ENCODE data around the gene ZNF254. TPM values are rescaled to one million over a fixed set of nuclear protein-coding genes. Genes with fewer than 3 reads are reported as not detected.
"Not testable (repeated sequence)": the region's sequence is repeated elsewhere in the genome, so short reads cannot be mapped to it uniquely, and the experiment has no call there.

Gene ZNF254
- total RNA-seq, 2 experiments from 2014 or later: 13.4 to 14.0 TPM

DNA sequence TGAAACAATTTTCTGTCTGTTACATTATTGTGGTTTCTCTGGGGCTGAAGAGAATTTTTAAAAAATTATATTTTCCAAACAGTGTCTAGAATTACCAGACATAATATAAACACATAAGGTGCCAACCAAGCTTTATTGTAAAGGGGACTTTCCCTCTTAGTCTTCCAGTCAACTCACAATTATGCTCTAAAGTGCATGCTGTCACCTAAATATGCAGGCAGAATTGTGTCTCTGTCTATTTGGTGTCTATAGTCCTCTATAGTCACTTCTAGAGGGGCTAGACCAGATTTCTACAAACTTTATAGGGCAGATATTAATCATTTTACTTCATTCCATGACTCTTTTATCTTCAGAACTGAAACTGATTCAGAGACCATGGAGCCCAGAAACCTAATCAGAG is 12.8 kb downstream of the ZNF254 start:
- H3K4me1 ChIP-seq (ENCODE audit: insufficient read depth, low read length): no peaks in the 10 kb centered on the region
- ATAC-seq (ENCODE audit: poor library complexity) (no peak), DNase-seq (no peak)
- no peak overlapping the region for H3K27ac ChIP-seq (ENCODE audit: low read depth in 1 of 2, low read length in 2 of 2)
- no peak overlapping the region for H3K4me3 Mint-ChIP-seq
- H3K27me3 Mint-ChIP-seq: no peaks in the 10 kb centered on the region
- ChIA-PET POLR2A (no interaction called here), CTCF (no interaction called here)
- peaks cover 11% of the 10 kb centered on the region for H3K9me3 Mint-ChIP-seq
- H3K27ac Mint-ChIP-seq: no peak overlapping the region
- intact Hi-C loops (cut with DNase I, micrococcal nuclease): no loop called here
- TF ChIP-seq, protein P1, sequence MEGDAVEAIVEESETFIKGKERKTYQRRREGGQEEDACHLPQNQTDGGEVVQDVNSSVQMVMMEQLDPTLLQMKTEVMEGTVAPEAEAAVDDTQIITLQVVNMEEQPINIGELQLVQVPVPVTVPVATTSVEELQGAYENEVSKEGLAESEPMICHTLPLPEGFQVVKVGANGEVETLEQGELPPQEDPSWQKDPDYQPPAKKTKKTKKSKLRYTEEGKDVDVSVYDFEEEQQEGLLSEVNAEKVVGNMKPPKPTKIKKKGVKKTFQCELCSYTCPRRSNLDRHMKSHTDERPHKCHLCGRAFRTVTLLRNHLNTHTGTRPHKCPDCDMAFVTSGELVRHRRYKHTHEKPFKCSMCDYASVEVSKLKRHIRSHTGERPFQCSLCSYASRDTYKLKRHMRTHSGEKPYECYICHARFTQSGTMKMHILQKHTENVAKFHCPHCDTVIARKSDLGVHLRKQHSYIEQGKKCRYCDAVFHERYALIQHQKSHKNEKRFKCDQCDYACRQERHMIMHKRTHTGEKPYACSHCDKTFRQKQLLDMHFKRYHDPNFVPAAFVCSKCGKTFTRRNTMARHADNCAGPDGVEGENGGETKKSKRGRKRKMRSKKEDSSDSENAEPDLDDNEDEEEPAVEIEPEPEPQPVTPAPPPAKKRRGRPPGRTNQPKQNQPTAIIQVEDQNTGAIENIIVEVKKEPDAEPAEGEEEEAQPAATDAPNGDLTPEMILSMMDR (IDR thresholded peaks at IDR 0.05): no peak
- no peak overlapping the region for H3K4me3 ChIP-seq (ENCODE audit: low read length)
- H3K36me3 ChIP-seq (ENCODE audit: insufficient read depth, low read length): peaks cover 13% of the 10 kb centered on the region
- H3K27me3 ChIP-seq (ENCODE audit: control insufficient read depth in 1 of 2, insufficient read depth in 2 of 2, low read length in 2 of 2): no peaks in the 10 kb centered on the region
- H3K9me3 ChIP-seq (ENCODE audit: control insufficient read depth in 1 of 2, insufficient read depth in 1 of 2, low read length in 2 of 2): peaks cover 6 to 22% of the 10 kb centered on the region in 2 experiments
- H3K36me3 Mint-ChIP-seq (ENCODE audit: low read depth): peaks cover 90% of the 10 kb centered on the region
- peaks cover 33% of the 10 kb centered on the region for H3K4me1 Mint-ChIP-seq (ENCODE audit: low read depth)

DNA sequence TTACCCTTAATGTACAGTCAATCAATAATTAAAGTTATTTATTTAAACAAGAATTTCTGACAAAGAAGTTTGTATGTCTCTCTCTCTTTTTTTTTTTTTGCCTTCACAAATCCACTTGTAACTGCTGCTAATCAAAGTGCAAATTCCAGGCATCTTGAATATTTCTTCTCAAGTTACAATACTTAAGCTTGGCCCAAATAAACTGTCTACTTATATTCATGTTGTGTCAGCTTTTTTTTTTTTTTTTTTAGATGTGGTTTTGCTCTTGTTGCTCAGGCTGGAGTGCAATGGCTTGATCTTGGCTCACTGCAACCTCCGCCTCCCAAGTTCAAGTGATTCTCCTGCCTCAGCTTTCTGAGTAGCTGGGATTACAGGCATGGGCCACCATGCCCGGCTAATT is 13.6 kb downstream of the ZNF254 start:
- H3K27me3 ChIP-seq (ENCODE audit: control insufficient read depth in 1 of 2, insufficient read depth in 2 of 2, low read length in 2 of 2); intact Hi-C loops (cut with DNase I, micrococcal nuclease); H3K4me1 ChIP-seq (ENCODE audit: insufficient read depth, low read length); H3K27me3 Mint-ChIP-seq; H3K27ac Mint-ChIP-seq; H3K4me3 Mint-ChIP-seq; H3K4me3 ChIP-seq (ENCODE audit: low read length); H3K27ac ChIP-seq (ENCODE audit: low read depth in 1 of 2, low read length in 2 of 2); H3K9me3 Mint-ChIP-seq; ATAC-seq (ENCODE audit: poor library complexity); CTCF ChIA-PET; POLR2A ChIA-PET; DNase-seq: not testable (repeated sequence)
- Mint-ChIP-seq H3K36me3 (ENCODE audit: low read depth) (peaks cover 90% of the 10 kb centered on the region), H3K4me1 (ENCODE audit: low read depth) (peaks cover 26% of the 10 kb centered on the region)
- Histone ChIP-seq H3K9me3 (ENCODE audit: control insufficient read depth in 1 of 2, insufficient read depth in 1 of 2, low read length in 2 of 2) (peaks cover 6 to 18% of the 10 kb centered on the region in 2 experiments), H3K36me3 (ENCODE audit: insufficient read depth, low read length) (peaks cover 15% of the 10 kb centered on the region)

DNA sequence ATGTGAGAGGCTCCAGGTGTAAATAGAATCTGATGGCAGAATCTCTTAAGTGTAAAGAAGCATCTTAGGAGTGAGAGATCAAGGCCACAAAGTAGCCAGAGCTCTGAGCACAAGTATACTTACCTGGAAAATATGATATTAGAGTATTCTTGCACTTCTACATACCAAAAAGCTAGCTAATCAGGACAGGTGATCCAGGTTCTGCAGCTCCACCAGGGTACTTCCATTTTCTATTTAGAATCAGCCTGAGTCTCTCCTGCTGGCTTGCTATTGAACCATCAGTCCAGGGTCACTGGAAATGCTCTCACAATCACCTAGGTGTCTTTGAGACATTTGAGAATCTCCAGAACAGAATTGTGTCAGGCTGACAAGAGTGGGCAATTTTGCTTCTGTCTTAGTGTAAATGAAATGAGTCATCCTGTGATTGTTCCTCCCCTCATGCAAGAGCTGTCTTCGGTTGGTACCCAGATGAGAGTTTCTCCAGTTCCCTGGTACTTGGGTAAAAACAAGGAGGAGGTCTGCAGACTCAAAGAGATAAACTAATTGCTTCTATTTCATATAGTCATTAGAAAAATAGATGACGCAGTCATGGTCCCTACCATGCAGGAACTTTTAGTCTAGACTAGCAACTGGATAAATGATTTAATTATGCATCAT is 14.6 kb downstream of the ZNF254 start:
- Mint-ChIP-seq H3K4me3 (no peak overlapping the region), H3K27ac (no peak overlapping the region), H3K4me1 (ENCODE audit: low read depth) (peaks cover 23% of the 10 kb centered on the region), H3K9me3 (peaks cover 3% of the 10 kb centered on the region), H3K36me3 (ENCODE audit: low read depth) (peaks cover 90% of the 10 kb centered on the region), H3K27me3 (no peaks in the 10 kb centered on the region)
- Histone ChIP-seq H3K27ac (ENCODE audit: low read depth in 1 of 2, low read length in 2 of 2) (no peak overlapping the region), H3K36me3 (ENCODE audit: insufficient read depth, low read length) (peaks cover 21% of the 10 kb centered on the region), H3K4me3 (ENCODE audit: low read length) (no peak overlapping the region), H3K27me3 (ENCODE audit: control insufficient read depth in 1 of 2, insufficient read depth in 2 of 2, low read length in 2 of 2) (no peaks in the 10 kb centered on the region), H3K9me3 (ENCODE audit: control insufficient read depth in 1 of 2, insufficient read depth in 1 of 2, low read length in 2 of 2) (peaks cover 6 to 14% of the 10 kb centered on the region in 2 experiments), H3K4me1 (ENCODE audit: insufficient read depth, low read length) (no peaks in the 10 kb centered on the region)
- ATAC-seq (ENCODE audit: poor library complexity): no peak
- POLR2A ChIA-PET: no interaction called here
- TF ChIP-seq, protein P1 (IDR thresholded peaks at IDR 0.05): no peak
- intact Hi-C loops (cut with DNase I, micrococcal nuclease): no loop called here
- DNase-seq: no peak
- CTCF ChIA-PET: no interaction called here

DNA sequence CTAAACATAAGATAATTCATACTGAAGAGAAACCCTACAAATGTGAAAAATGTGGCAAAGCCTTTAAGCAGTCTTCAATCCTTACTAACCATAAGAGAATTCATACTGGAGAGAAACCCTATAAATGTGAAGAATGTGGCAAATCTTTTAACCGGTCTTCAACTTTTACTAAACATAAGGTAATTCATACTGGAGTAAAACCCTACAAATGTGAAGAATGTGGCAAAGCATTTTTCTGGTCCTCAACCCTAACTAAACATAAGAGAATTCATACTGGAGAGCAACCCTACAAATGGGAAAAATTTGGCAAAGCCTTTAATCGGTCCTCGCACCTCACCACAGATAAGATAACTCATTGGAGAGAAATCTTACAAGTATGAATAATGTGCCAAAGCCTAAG is 40.6 kb downstream of the ZNF254 start:
- H3K36me3 Mint-ChIP-seq (ENCODE audit: low read depth): peaks cover 92% of the 10 kb centered on the region
- peaks cover 14% of the 10 kb centered on the region for H3K9me3 Mint-ChIP-seq
- ChIA-PET POLR2A (no interaction called here), CTCF (no interaction called here)
- peaks cover 18% of the 10 kb centered on the region for H3K36me3 ChIP-seq (ENCODE audit: insufficient read depth, low read length)
- H3K9me3 ChIP-seq (ENCODE audit: control insufficient read depth in 1 of 2, insufficient read depth in 1 of 2, low read length in 2 of 2): peaks cover 13 to 86% of the 10 kb centered on the region in 2 experiments
- no peaks in the 10 kb centered on the region for H3K4me1 ChIP-seq (ENCODE audit: insufficient read depth, low read length)
- H3K27me3 Mint-ChIP-seq: no peaks in the 10 kb centered on the region
- no peak overlapping the region for H3K27ac ChIP-seq (ENCODE audit: low read depth in 1 of 2, low read length in 2 of 2)
- no peaks in the 10 kb centered on the region for H3K27me3 ChIP-seq (ENCODE audit: control insufficient read depth in 1 of 2, insufficient read depth in 2 of 2, low read length in 2 of 2)
- DNase-seq (no peak), ATAC-seq (ENCODE audit: poor library complexity) (no peak)
- no peak overlapping the region for H3K4me3 ChIP-seq (ENCODE audit: low read length)
- TF ChIP-seq, protein P1 (IDR thresholded peaks at IDR 0.05): no peak
- no peak overlapping the region for H3K27ac Mint-ChIP-seq
- intact Hi-C loops (cut with DNase I, micrococcal nuclease): no loop called here
- H3K4me1 Mint-ChIP-seq (ENCODE audit: low read depth): no peaks in the 10 kb centered on the region
- no peak overlapping the region for H3K4me3 Mint-ChIP-seq
